NOMO-1 treated with dmso at 0.1 percent for 144 hours (cell line): ENCODE data around the gene GJA8.
"Not testable (repeated sequence)": the region's sequence is repeated elsewhere in the genome, so short reads cannot be mapped to it uniquely, and the experiment has no call there.

Experiments used
- DNase-seq: peaks from one replicate; lab custom pipeline; 2025; ENCODE audit not compliant: unreplicated experiment; lab: John Stamatoyannopoulos, UW

The GJA8 gene

DNA sequence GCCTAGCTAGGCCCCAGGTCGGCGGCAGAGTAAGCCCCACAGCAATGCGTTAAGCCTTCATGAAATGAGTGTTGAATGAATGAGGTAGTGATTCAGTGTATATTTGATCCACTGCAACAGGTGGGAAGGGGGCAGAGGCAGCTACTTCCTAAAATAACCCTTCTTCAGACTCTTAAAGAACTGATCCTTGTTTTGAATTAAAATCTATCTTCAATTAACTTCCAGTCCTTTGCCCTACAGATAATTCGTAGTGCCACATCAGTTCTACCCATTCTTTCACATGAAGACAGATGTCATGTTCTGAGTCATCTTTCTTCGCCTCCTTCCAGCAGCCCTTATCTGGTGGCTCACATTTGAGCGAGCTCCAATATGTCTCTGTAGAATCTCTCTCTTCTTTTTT lies 24.6 kb downstream of the GJA8 start:
- not testable (repeated sequence) for DNase-seq

DNA sequence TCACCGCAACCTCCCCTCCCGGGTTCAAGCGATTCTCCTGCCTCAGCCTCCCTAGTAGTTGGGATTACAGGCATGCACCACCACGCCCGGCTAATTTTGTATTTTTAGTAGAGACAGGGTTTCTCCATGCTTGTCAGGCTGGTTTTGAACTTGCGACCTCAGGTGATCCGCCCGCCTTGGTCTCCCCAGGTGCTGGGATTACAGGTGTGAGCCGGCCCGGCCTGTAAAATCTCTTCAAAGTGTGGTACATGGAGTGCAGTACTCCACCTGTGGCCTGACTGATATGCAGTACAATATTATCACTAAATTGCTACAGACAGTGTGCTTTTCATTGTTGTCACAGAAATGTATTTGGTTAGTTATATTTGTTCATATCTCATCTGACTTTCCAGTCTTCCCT lies 25.1 kb downstream of the GJA8 start:
- not testable (repeated sequence) for DNase-seq

DNA sequence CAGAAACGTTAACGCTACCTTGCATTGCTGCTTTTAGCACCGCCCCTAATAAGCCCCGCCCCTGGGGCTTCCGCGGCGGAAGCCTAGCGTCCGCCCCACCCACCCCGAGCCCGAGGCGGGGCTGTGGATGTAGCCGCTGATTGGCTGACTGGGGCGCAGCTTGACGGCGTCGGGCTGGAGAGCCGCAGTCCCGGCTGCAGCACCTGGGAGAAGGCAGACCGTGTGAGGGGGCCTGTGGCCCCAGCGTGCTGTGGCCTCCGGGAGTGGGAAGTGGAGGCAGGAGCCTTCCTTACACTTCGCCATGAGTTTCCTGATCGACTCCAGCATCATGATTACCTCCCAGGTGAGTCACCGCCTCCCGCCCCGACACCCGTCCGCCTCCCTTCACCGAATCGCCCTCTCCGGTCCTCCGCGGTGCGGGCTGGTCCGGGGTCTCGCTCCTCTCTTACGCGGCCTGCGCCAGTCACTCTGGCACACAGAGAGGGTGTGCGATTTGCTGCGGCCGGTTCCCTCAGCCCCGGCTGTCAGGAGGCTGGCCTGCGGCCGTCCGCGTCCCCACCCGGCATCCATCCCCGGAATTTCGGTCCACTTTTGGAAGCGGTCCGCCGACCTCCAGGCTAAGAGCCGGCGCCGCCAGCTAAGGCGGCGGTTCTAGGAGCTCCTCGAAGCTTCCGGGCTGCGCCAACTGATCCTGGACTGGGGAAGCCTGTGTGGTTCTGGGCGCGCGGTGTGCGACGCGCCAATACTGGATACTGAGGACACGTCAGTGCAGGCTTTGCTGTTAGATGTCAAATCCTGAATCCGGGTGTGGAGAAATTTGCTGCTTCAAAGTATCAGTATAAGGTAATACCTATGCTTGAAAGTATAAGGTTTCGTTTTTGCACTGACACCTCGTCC lies 25.9 kb downstream of the GJA8 start, which contains the start of gene GPR89B:
Gene GPR89B, plus strand, starts transcription at position 185 of the 897 bp plus-strand sequence. Its CDS starts 117 bp downstream, at position 302.
- DNase-seq = peak; percentile 63

GRCh38 chr1:147931137-147931536 lies 28.5 kb downstream of the GJA8 start:
- DNase-seq = not testable (repeated sequence)

GRCh38 chr1:147935296-147935695 lies 32.7 kb downstream of the GJA8 start:
- not testable (repeated sequence) for DNase-seq

DNA sequence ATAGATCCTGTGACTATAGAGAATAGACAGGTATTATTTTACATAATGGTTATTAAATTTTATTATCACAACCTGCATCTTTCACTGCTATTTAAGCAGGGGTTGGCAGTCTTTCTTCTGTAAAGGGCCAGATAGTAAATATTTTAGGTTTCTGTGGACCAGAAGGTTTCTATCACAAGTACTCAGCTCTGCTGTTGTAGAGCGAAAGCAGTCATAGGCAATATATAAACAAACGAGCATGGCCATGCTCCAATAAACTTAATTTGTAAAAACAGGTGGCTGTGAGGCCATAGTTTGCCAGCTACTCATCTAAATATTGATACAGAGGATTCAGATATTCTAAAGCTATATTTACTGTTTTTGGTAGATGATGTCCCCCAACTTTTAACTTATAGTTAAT lies 37.9 kb downstream of the GJA8 start:
- DNase-seq = not testable (repeated sequence)

DNA sequence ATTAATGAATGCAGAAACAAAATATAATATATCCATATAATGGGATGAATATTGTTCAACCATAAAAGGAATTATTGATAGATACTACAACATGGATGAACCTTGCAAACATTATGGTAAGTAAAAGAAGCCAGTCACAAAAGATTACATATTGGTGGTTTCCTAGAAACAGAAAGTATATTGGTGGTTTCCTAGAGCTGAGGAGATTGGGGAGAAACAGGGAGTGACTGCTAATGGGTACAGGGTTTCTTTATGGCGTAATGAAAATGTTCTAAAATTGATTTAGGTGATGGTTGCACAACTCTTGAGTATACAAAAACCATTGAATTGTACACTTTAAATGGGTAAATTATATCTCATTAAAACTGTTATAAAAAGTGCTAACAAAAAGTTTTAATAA lies 40.0 kb downstream of the GJA8 start:
- not testable (repeated sequence) for DNase-seq

GRCh38 chr1:147949517-147949916 lies 46.9 kb downstream of the GJA8 start:
- DNase-seq = not testable (repeated sequence)
